Gastrocnemius medialis (tissue), 4 donors: Measurements from ENCODE around the gene MCU.

Experiments
- CTCF ChIP-seq, 5 experiments: fragments of 450-650 bp in 3 of 5; fragments of 200-600 bp in 2 of 5; sonication (generic) in 2 of 5; IDR thresholded peaks in 4 of 5; conservative IDR thresholded peaks in 1 of 5; 1 replicate in 4 of 5; 2 replicates in 1 of 5; pipeline ENCODE4 v1.5.1; 2016 to 2019; ENCODE audit warnings: antibody characterized with exemption in 5 of 5, mild to moderate bottlenecking in 3 of 5, moderate library complexity in 3 of 5
- POLR2A ChIP-seq, 2 donors: fragments of 450-650 bp; IDR thresholded peaks; one replicate each; pipeline ENCODE4 v1.6.1; 2017; ENCODE audit warnings: antibody characterized with exemption in 2 of 2, mild to moderate bottlenecking in 2 of 2, moderate library complexity in 2 of 2

DNA sequence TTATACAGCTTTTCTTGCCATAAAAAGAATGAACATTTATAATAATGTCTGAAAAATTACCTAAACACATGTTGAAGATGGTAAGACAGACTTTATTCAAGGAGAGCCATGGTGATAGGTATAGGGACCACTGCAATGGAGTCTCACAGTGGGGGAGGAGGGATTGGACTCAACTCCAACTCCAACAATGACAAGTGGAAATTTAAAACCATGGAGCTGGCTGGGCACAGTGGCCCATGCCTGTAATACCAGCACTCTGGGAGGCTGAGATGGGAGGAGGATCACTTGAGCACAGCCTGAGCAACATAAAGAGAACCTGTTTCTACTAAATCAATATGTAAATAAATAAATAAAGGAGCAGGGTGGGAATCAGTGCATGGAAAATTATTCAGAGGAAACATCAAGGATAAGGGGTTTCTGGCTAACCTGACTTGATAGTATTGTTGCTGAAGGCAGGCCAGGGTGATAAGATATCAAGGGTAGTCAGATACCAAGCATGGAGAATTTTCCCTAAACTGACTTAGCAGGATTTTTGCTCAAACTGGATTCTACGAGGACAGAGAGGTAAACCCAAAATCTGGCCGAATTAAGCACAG, 46.6 kb upstream of the MCU start:
- no peak for TF ChIP-seq CTCF (IDR thresholded peaks at IDR 0.05 in 4 of 5, conservative IDR thresholded peaks at IDR 0.05 in 1 of 5)
- no peak for TF ChIP-seq POLR2A (IDR thresholded peaks at IDR 0.05)
